A549 (cell line): ENCODE measurements around the gene VIPR1. TPM values are rescaled to one million over a fixed set of nuclear protein-coding genes. Genes with fewer than 3 reads are reported as not detected.

Experiments
- ATAC-seq, 2 experiments: fragments of 200-7000 bp in 1 of 2; fragments of >200 bp in 1 of 2; cut with Nextera tagmentation in 1 of 2; cut with Tn5 transposase in 1 of 2; 3 replicates each; pipeline versions ENCODE4 v1.8.0 to v1.9.1; 2018 to 2020; ENCODE audit warnings: mild to moderate bottlenecking in 1 of 2, moderate library complexity in 1 of 2
- CTCF ChIA-PET: fragments of 300-600 bp; sonication (Branson Sonifier 250); formaldehyde crosslinking; extraction: SDS; loops from one replicate; lab custom pipeline; 2021; ENCODE audit warnings: antibody characterized with exemption, inconsistent platforms; lab: Yijun Ruan, JAX
- POLR2A ChIA-PET: fragments of 350-600 bp; formaldehyde crosslinking; extraction: SDS; loops from one replicate; lab custom pipeline; 2021; ENCODE audit warnings: antibody characterized with exemption, inconsistent platforms; lab: Yijun Ruan, JAX
- DNase-seq, 2 experiments: peaks; one replicate each; pipeline versions ENCODE4 v3.0.0 to v3.0.0-alpha.2; 2011 to 2016; ENCODE audit warnings: low read depth in 1 of 2, low spot score in 1 of 2
- FAIRE-seq: peaks from 2 replicates; lab custom pipeline; 2011; peaks lifted over from hg19 to GRCh38; lab: Jason Lieb, UNC
- H3K27ac ChIP-seq, 2 experiments: fragments of >200 bp; sonication (Bioruptor Twin); formaldehyde crosslinking; 3 replicates each; pipeline ENCODE4 v1.5.1; 2016 to 2017
- H3K4me1 ChIP-seq: fragments of >200 bp; sonication (Bioruptor Twin); formaldehyde crosslinking; 3 replicates; pipeline ENCODE4 v1.6.1; 2016
- H3K4me2 ChIP-seq: fragments of >200 bp; sonication (Bioruptor Twin); formaldehyde crosslinking; 3 replicates; pipeline ENCODE4 v1.6.1; 2016
- H3K4me3 ChIP-seq: fragments of >200 bp; sonication (Bioruptor Twin); formaldehyde crosslinking; 3 replicates; pipeline ENCODE4 v1.5.1; 2016
- H3K9me3 ChIP-seq: fragments of >200 bp; sonication (Bioruptor Twin); formaldehyde crosslinking; 3 replicates; pipeline ENCODE4 v1.6.1; 2016
- ATOH8 ChIP-seq: fragments of 250-450 bp; sonication (Bioruptor Pico); IDR thresholded peaks from 2 replicates; pipeline ENCODE4 v1.5.0; 2020; ENCODE audit warnings: low read depth, mild to moderate bottlenecking, moderate library complexity
- CEBPB ChIP-seq, 2 experiments: fragments of >200 bp in 1 of 2; sonication (Bioruptor Twin) in 1 of 2; formaldehyde crosslinking in 1 of 2; IDR thresholded peaks; 2 replicates each; pipeline ENCODE4 v1.6.1; 2012 to 2016
- ESRRA ChIP-seq: fragments of 150-350 bp; IDR thresholded peaks from 2 replicates; pipeline ENCODE4 v1.6.1; 2014; ENCODE audit warnings: mild to moderate bottlenecking, low read length, borderline replicate concordance
- FOSL2 ChIP-seq, 2 experiments: fragments of 450-650 bp in 1 of 2; fragments of >200 bp in 1 of 2; sonication (Bioruptor Twin) in 1 of 2; formaldehyde crosslinking; IDR thresholded peaks; 2 replicates each; pipeline versions ENCODE4 v1.5.0 to v1.6.1; 2016 to 2020; ENCODE audit warnings: mild to moderate bottlenecking in 1 of 2, moderate library complexity in 1 of 2
- HEYL ChIP-seq: fragments of 250-450 bp; sonication (Bioruptor Pico); IDR thresholded peaks from 2 replicates; pipeline ENCODE4 v1.8.0; 2021; ENCODE audit warnings: mild to moderate bottlenecking, moderate library complexity
- HMGXB4 ChIP-seq: fragments of 250-450 bp; sonication (Bioruptor Pico); IDR thresholded peaks from 2 replicates; pipeline ENCODE4 v1.5.0; 2021; ENCODE audit warnings: mild to moderate bottlenecking, moderate library complexity, borderline replicate concordance
- HOXB5 ChIP-seq: fragments of 250-450 bp; sonication (Bioruptor Pico); IDR thresholded peaks from 2 replicates; pipeline ENCODE4 v1.5.0; 2020; ENCODE audit warnings: mild to moderate bottlenecking, moderate library complexity
- MAFK ChIP-seq: fragments of 450-650 bp; IDR thresholded peaks from 2 replicates; pipeline ENCODE4 v1.6.1; 2014; ENCODE audit not compliant: partially characterized antibody
- MYC ChIP-seq: IDR thresholded peaks from 2 replicates; pipeline ENCODE4 v1.6.1; 2012; ENCODE audit warnings: mild to moderate bottlenecking, inconsistent platforms, low read length, improper control_type of control experiment, borderline replicate concordance
- NFE2L2 ChIP-seq: fragments of 150-350 bp; conservative IDR thresholded peaks from 2 replicates; pipeline ENCODE4 v1.6.1; 2014; ENCODE audit warnings: low read length
- PBX3 ChIP-seq: IDR thresholded peaks from 2 replicates; pipeline ENCODE4 v1.6.1; 2012
- PHF8 ChIP-seq: fragments of 200-600 bp; sonication (generic); IDR thresholded peaks from 2 replicates; pipeline ENCODE4 v1.6.1; 2016; ENCODE audit warnings: low read depth, mild to moderate bottlenecking, antibody characterized with exemption, moderate library complexity, borderline replicate concordance
- POLR2AphosphoS2 ChIP-seq: conservative IDR thresholded peaks from 2 replicates; pipeline ENCODE4 v1.6.1; 2012; ENCODE audit warnings: low read length, improper control_type of control experiment, inconsistent platforms
- TFCP2L1 ChIP-seq: fragments of 250-450 bp; sonication (Bioruptor Pico); IDR thresholded peaks from 2 replicates; pipeline ENCODE4 v1.5.0; 2021; ENCODE audit warnings: mild to moderate bottlenecking
- ZC3H11A ChIP-seq: fragments of 450-650 bp; IDR thresholded peaks from 2 replicates; pipeline ENCODE4 v1.6.1; 2014; ENCODE audit warnings: antibody characterized with exemption, mild to moderate bottlenecking
- ZFP36 ChIP-seq: fragments of 450-650 bp; IDR thresholded peaks from 2 replicates; pipeline ENCODE4 v1.6.1; 2014; ENCODE audit warnings: borderline replicate concordance; ENCODE audit not compliant: partially characterized antibody
- ZNF302 ChIP-seq: fragments of 250-450 bp; sonication (Bioruptor Pico); IDR thresholded peaks from 2 replicates; pipeline ENCODE4 v1.9.0; 2021; ENCODE audit warnings: inconsistent platforms, mild to moderate bottlenecking, moderate library complexity
- ZSCAN20 ChIP-seq: fragments of 250-450 bp; sonication (Bioruptor Pico); IDR thresholded peaks from 2 replicates; pipeline ENCODE4 v1.8.0; 2022; ENCODE audit warnings: mild to moderate bottlenecking, moderate library complexity
- WGBS: methylation state at CpG from one replicate; pipeline ENCODE4 v1.1.6; 2017; ENCODE audit errors: missing lambda C conversion rate; 5-methylcytosine and 5-hydroxymethylcytosine counted together
- polyA plus RNA-seq, 4 experiments: library from polyadenylated mRNA; depleted of rRNA in 3 of 4; stranded (reverse); fragments of >200 nt; fragmentation: RNase III in 1 of 4; extraction: RNeasy Plus Mini Kit Qiagen cat#74134 plus additional on column Dnase treatment in 1 of 4; gene quantifications; 2 replicates in 3 of 4; 3 replicates in 1 of 4; pipeline ENCODE4 v1.2.3, GENCODE V29; 2011 to 2017
- TF ChIP-seq, protein P1 (sequence below): fragments of >200 bp; sonication (Bioruptor Twin); formaldehyde crosslinking; IDR thresholded peaks from 2 replicates; pipeline ENCODE4 v1.6.1; 2016
- TF ChIP-seq, protein P2 (sequence below): fragments of >200 bp; sonication (Bioruptor Twin); formaldehyde crosslinking; IDR thresholded peaks from 3 replicates; pipeline ENCODE4 v1.5.1; 2016
- TF ChIP-seq, protein P3 (sequence below): fragments of 150-350 bp; IDR thresholded peaks from 2 replicates; pipeline ENCODE4 v1.6.1; 2014; ENCODE audit warnings: low read depth, mild to moderate bottlenecking, low read length

The VIPR1 gene
- polyA plus RNA-seq, 2 of the 4 experiments (the other 2 are of a cell fraction): 0.26 to 0.80 TPM

DNA sequence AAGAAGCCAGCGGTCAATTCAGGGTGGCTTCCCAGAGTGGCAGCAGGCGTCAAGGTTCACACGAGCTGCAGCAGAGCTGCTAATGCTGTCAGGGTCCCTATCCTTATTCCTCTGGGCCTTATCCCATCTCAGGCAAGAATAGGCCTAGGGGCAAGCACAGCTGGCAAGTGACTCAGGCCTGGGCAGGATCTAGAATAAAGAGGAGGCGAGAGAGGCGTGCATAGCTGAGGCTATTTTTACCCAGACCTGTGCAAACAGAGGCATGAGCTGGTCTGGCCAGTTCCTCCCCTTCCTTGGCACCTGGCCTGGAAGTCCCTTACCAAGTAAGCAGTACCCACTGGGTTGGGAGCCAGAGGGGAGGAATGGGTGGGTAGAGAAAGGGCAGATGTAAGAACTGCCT is 12.2 kb upstream of the VIPR1 start:
- ChIA-PET CTCF (interaction anchor here (1.0 kb wide), 1 partner anchor 391 kb away, joined by 3 read pairs; no protein-coding TSS in a partner anchor), POLR2A (no interaction called here)
- TF ChIP-seq HMGXB4 (CRISPR knock-in tag) (no peak), ESRRA (no peak), MAFK (no peak), FOSL2 (IDR thresholded peaks at IDR 0.05) (no peak), FOSL2 (CRISPR knock-in tag; IDR thresholded peaks at IDR 0.05) (peak; percentile 59; the same call in 1 of the 2 replicates), ZSCAN20 (CRISPR knock-in tag) (no peak), PBX3 (no peak), HOXB5 (CRISPR knock-in tag) (no peak)
- TF ChIP-seq, protein P1, sequence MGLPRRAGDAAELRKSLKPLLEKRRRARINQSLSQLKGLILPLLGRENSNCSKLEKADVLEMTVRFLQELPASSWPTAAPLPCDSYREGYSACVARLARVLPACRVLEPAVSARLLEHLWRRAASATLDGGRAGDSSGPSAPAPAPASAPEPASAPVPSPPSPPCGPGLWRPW: no peak
- FAIRE-seq (no peak), ATAC-seq (peak; percentile 91 to 97), DNase-seq (peak in 1 of 2 experiments; percentile 62)
- Histone ChIP-seq H3K9me3 (no peaks in the 10 kb centered on the region), H3K4me3 (no peak overlapping the region), H3K27ac (peak overlapping the region; percentile 55 to 76; a peak in 4 of 6 replicates), H3K4me2 (peak overlapping the region; percentile 56), H3K4me1 (peaks cover 13% of the 10 kb centered on the region)
- 28% methylated on average over 5 of the region's 5 CpGs for WGBS

GRCh38 chr3:42491881-42492507 is 10.4 kb upstream of the VIPR1 start:
- POLR2A ChIA-PET: no interaction called here
- WGBS: 89% methylated on average over 3 of the region's 3 CpGs

More at GRCh38 chr3:42491881-42492507, 10.4 kb upstream of the VIPR1 start:
- no peak for ATAC-seq
- no peak overlapping the region for H3K4me3 ChIP-seq
- TF ChIP-seq ZFP36: no peak
- TF ChIP-seq CEBPB (IDR thresholded peaks at IDR 0.05): no peak
- TF ChIP-seq ZNF302 (CRISPR knock-in tag): no peak
- no peak for TF ChIP-seq PHF8
- no peak for TF ChIP-seq HEYL (CRISPR knock-in tag)
- TF ChIP-seq TFCP2L1 (CRISPR knock-in tag): no peak
- no peak for TF ChIP-seq ZSCAN20 (CRISPR knock-in tag)
- no peak for TF ChIP-seq POLR2AphosphoS2
- no peak for TF ChIP-seq ESRRA
- no peak for TF ChIP-seq NFE2L2
- no peak for TF ChIP-seq ZC3H11A
- TF ChIP-seq, protein P2, sequence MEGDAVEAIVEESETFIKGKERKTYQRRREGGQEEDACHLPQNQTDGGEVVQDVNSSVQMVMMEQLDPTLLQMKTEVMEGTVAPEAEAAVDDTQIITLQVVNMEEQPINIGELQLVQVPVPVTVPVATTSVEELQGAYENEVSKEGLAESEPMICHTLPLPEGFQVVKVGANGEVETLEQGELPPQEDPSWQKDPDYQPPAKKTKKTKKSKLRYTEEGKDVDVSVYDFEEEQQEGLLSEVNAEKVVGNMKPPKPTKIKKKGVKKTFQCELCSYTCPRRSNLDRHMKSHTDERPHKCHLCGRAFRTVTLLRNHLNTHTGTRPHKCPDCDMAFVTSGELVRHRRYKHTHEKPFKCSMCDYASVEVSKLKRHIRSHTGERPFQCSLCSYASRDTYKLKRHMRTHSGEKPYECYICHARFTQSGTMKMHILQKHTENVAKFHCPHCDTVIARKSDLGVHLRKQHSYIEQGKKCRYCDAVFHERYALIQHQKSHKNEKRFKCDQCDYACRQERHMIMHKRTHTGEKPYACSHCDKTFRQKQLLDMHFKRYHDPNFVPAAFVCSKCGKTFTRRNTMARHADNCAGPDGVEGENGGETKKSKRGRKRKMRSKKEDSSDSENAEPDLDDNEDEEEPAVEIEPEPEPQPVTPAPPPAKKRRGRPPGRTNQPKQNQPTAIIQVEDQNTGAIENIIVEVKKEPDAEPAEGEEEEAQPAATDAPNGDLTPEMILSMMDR: no peak
- TF ChIP-seq, protein P3, sequence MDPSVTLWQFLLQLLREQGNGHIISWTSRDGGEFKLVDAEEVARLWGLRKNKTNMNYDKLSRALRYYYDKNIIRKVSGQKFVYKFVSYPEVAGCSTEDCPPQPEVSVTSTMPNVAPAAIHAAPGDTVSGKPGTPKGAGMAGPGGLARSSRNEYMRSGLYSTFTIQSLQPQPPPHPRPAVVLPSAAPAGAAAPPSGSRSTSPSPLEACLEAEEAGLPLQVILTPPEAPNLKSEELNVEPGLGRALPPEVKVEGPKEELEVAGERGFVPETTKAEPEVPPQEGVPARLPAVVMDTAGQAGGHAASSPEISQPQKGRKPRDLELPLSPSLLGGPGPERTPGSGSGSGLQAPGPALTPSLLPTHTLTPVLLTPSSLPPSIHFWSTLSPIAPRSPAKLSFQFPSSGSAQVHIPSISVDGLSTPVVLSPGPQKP: no peak
- TF ChIP-seq MYC: no peak
- TF ChIP-seq ATOH8 (CRISPR knock-in tag): no peak
- TF ChIP-seq, all 56 proteins: peak for 0
- no peak overlapping the region for H3K4me2 ChIP-seq
- no peaks in the 10 kb centered on the region for H3K9me3 ChIP-seq
- DNase-seq: no peak
- FAIRE-seq: no peak
- no peak overlapping the region for H3K27ac ChIP-seq
- peaks cover 20% of the 10 kb centered on the region for H3K4me1 ChIP-seq
- CTCF ChIA-PET: interaction anchor here (1.5 kb wide), 1 partner anchor 9 kb away, joined by 5 read pairs; no protein-coding TSS in a partner anchor
